PC-3 (cell line): ENCODE results near the gene GANC.

ENCODE experiments used
- EZH2 ChIP-seq: fragments of 300-600 bp; sonication (generic); IDR thresholded peaks from one replicate; pipeline ENCODE4 v1.6.1; 2017; ENCODE audit warnings: antibody characterized with exemption, mild to moderate bottlenecking, low read length; ENCODE audit not compliant: unreplicated experiment
- EZH2phosphoT487 ChIP-seq: fragments of 300-600 bp; sonication (generic); IDR thresholded peaks from 2 replicates; pipeline ENCODE4 v1.6.1; 2018; ENCODE audit warnings: mild to moderate bottlenecking, antibody characterized with exemption, low read length, borderline replicate concordance
- TF ChIP-seq, protein P1 (sequence below): fragments of 300-600 bp; sonication (generic); conservative IDR thresholded peaks from 2 replicates; pipeline ENCODE4 v1.5.1; 2017; ENCODE audit warnings: antibody characterized with exemption, low read depth, mild to moderate bottlenecking, low read length

DNA sequence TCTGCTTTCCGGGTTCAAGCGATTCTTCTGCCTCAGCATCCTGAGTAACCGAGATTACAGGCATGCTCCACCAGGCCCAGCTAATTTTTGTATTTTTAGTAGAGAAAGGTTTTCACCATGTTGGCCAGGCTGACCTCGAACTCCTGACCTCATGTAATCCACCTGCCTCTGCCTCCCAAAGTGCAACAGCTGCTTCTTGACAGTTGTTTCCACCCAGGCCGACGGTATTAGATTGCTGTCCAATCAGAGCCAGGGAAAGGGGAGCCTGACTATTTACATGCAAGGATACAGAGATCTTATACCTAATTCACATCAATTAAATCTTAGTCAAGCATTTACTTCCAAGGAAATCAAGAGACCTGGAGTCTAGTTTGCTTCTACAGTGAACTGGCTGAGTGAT, 82.3 kb downstream of the GANC start:
- TF ChIP-seq, protein P1, sequence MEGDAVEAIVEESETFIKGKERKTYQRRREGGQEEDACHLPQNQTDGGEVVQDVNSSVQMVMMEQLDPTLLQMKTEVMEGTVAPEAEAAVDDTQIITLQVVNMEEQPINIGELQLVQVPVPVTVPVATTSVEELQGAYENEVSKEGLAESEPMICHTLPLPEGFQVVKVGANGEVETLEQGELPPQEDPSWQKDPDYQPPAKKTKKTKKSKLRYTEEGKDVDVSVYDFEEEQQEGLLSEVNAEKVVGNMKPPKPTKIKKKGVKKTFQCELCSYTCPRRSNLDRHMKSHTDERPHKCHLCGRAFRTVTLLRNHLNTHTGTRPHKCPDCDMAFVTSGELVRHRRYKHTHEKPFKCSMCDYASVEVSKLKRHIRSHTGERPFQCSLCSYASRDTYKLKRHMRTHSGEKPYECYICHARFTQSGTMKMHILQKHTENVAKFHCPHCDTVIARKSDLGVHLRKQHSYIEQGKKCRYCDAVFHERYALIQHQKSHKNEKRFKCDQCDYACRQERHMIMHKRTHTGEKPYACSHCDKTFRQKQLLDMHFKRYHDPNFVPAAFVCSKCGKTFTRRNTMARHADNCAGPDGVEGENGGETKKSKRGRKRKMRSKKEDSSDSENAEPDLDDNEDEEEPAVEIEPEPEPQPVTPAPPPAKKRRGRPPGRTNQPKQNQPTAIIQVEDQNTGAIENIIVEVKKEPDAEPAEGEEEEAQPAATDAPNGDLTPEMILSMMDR: no peak
- no peak for TF ChIP-seq EZH2
- no peak for TF ChIP-seq EZH2phosphoT487
